Lower leg skin (tissue), 4 donors: Measurements from ENCODE around the gene NSFL1C. TPM values are rescaled to one million over a fixed set of nuclear protein-coding genes. Genes with fewer than 3 reads are reported as not detected.

Experiments
- DNase-seq, 2 donors: peaks; one replicate each; pipeline ENCODE4 v3.0.0-alpha.2; 2019; ENCODE audit warnings: low spot score in 2 of 2
- H3K4me3 ChIP-seq: fragments of 200-600 bp; sonication (generic); 2 replicates; pipeline ENCODE4 v1.5.1; 2017; ENCODE audit warnings: mild to moderate bottlenecking, low read depth; ENCODE audit not compliant: poor library complexity, severe bottlenecking
- CTCF ChIP-seq, 3 donors: fragments of 450-650 bp; IDR thresholded peaks; one replicate each; pipeline ENCODE4 v1.5.1; 2016; ENCODE audit warnings: antibody characterized with exemption in 3 of 3, mild to moderate bottlenecking in 3 of 3, moderate library complexity in 2 of 3
- POLR2A ChIP-seq, 2 donors: fragments of 450-650 bp; IDR thresholded peaks; one replicate each; pipeline ENCODE4 v1.6.1; 2016 to 2017; ENCODE audit warnings: antibody characterized with exemption in 2 of 2, mild to moderate bottlenecking in 1 of 2, moderate library complexity in 1 of 2
- WGBS, 2 donors: methylation state at CpG; one replicate each; pipeline ENCODE4 v1.1.5; 2018; 5-methylcytosine and 5-hydroxymethylcytosine counted together
- intact Hi-C: fragments of 100-400 bp; cut with DNase I; formaldehyde crosslinking; loops from one replicate; pipeline ENCODE4 v1.15.0; 2023; ENCODE audit warnings: low total_unique reads
- total RNA-seq, 4 donors: library from RNA; depleted of rRNA; stranded (reverse); fragments of >200 nt; gene quantifications; one replicate each; pipeline ENCODE4 v1.1.0, GENCODE V29; 2016

Gene NSFL1C
- total RNA-seq, 4 donors from 2014 or later = 56.9 to 76.2 (median 63.5) TPM

- no peak overlapping the region for H3K4me3 ChIP-seq
- DNase-seq = no peak
- WGBS, 2 donors = 77 to 78% methylated on average over 4 of the region's 4 CpGs
- intact Hi-C loops = loop anchor here (10.0 kb wide), 1 partner anchor 62 kb away; no protein-coding TSS in a partner anchor
- TF ChIP-seq CTCF (IDR thresholded peaks at IDR 0.05) = no peak
- TF ChIP-seq POLR2A (IDR thresholded peaks at IDR 0.05) = no peak
These were observed 69.9 kb downstream of the NSFL1C start for GRCh38 chr20:1396702-1397101.

- TF ChIP-seq CTCF (IDR thresholded peaks at IDR 0.05) (no peak), POLR2A (IDR thresholded peaks at IDR 0.05) (no peak)
- no peak for DNase-seq
- no peak overlapping the region for H3K4me3 ChIP-seq
- WGBS, 2 donors = 62 to 66% methylated on average over 1 of the region's 1 CpG
- intact Hi-C loops = loop anchor here (10.0 kb wide), 1 partner anchor 61 kb away; no protein-coding TSS in a partner anchor
These were observed 70.4 kb downstream of the NSFL1C start for GRCh38 chr20:1396264-1396663.

- intact Hi-C loops = loop anchor here (10.0 kb wide), 1 partner anchor 60 kb away; no protein-coding TSS in a partner anchor
- TF ChIP-seq CTCF (IDR thresholded peaks at IDR 0.05) (no peak), POLR2A (IDR thresholded peaks at IDR 0.05) (no peak)
- peak in 1 of 2 donors; percentile 20 for DNase-seq
- WGBS, 2 donors = 61 to 67% methylated on average over 2 of the region's 2 CpGs
- no peak overlapping the region for H3K4me3 ChIP-seq
These were observed 72.0 kb downstream of the NSFL1C start for GRCh38 chr20:1394686-1395085.

GRCh38 chr20:1393507-1393882, 73.2 kb downstream of the NSFL1C start:
- peak overlapping the region; percentile 98 for H3K4me3 ChIP-seq
- peak in 1 of 2 donors; percentile 73 for DNase-seq
- intact Hi-C loops = loop anchor here (10.0 kb wide), 1 partner anchor 59 kb away; no protein-coding TSS in a partner anchor
- no peak for TF ChIP-seq CTCF (IDR thresholded peaks at IDR 0.05)
- no peak for TF ChIP-seq POLR2A (IDR thresholded peaks at IDR 0.05)
- 64 to 66% methylated on average over 7 of the region's 7 CpGs for WGBS, 2 donors

- peak; percentile 82 to 97 for DNase-seq
- intact Hi-C loops = loop anchor here (10.0 kb wide), 1 partner anchor 58 kb away; no protein-coding TSS in a partner anchor
- peak in 1 of 2 donors; percentile 37 for TF ChIP-seq POLR2A (IDR thresholded peaks at IDR 0.05)
- TF ChIP-seq CTCF (IDR thresholded peaks at IDR 0.05) = no peak
- 1 to 4% methylated on average over 8 to 32 of the region's 79 CpGs for WGBS, 2 donors
- H3K4me3 ChIP-seq = peak within 1 kb of the TSS; percentile 98
These were observed 73.7 kb downstream of the NSFL1C start, which contains the start of gene FKBP1A for GRCh38 chr20:1392693-1393506. Gene FKBP1A (minus strand): TSS chr20:1393054. CDS start chr20:1392998, 56 bp downstream.
